Raji (cell line): Measurements from ENCODE around the gene CRCP.

Source experiments
- POLR2A ChIP-seq: IDR thresholded peaks from 2 replicates; pipeline ENCODE4 v1.6.1; 2011; ENCODE audit warnings: low read depth, low read length, control low read depth; ENCODE audit not compliant: insufficient read depth

Gene CRCP

DNA sequence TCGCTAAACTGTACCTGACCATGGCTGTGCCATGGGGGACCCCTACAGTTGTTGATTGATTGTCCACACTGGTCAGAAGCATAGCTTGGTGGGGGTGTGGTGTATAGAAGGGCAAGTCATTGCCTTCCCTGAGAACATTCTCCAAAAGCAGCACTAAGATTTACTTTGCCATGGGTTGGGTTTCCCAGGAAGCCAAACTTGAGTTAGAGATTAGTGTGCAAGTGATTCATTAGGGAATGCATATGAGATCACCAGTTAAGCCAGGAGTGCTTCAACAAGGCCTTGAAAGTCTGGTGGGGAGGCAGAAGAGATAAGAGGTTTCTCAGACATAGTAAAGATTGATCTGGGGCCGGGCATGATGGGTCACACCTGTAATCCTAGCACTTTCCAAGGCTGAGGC is 69.1 kb downstream of the CRCP start:
- TF ChIP-seq POLR2A, result no peak

GRCh38 chr7:66185680-66186187 is 71.1 kb downstream of the CRCP start:
- TF ChIP-seq POLR2A, result no peak

DNA sequence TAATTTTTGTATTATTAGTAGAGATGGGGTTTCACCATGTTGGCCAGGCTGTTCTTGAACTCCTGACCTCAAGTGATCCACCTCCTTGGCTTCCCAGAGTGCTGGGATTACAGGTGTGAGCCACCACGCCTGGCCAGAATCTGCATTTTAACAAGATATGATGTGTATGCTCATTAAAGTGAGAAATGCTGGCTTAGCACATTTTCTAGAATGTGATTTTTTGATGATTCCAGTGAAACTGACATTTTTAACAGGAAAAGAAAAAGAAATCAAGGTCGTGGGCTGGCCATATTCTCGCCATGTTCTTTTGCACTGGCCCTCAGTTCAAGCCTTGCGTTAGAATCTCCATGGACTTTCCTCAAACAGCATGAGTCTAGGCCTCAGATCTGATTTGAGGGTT is 72.3 kb downstream of the CRCP start:
- no peak for TF ChIP-seq POLR2A

DNA sequence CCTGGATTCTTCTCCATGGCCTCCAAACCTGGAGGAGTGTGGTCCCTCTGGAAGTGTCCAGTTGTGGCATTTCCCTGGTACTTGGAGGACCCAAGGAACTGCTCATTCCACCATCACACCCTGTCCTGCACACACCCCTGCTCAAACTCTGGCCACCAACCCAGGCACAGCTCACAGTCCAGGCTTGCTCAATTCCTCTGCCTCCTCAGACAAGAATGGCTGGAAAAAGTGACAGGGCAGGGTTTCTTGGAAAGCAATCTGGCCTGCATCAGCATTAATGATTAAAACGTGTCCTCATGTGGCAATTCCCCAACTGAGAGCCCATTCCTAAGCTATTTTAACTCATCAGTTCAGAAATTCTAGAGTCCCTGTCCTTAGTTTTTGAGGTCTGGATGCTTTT is 73.3 kb downstream of the CRCP start:
- TF ChIP-seq POLR2A, result no peak

- no peak for TF ChIP-seq POLR2A
Observed at GRCh38 chr7:66188645-66189044, 74.0 kb downstream of the CRCP start.

GRCh38 chr7:66189695-66190503 is 75.3 kb downstream of the CRCP start:
- TF ChIP-seq POLR2A, result no peak

- TF ChIP-seq POLR2A, result no peak
Observed at GRCh38 chr7:66190504-66190857, 75.8 kb downstream of the CRCP start.

- no peak for TF ChIP-seq POLR2A
Observed at GRCh38 chr7:66193146-66193725, 78.6 kb downstream of the CRCP start.

GRCh38 chr7:66198469-66198868 is 83.8 kb downstream of the CRCP start:
- TF ChIP-seq POLR2A, result no peak

GRCh38 chr7:66198956-66199355 is 84.3 kb downstream of the CRCP start:
- no peak for TF ChIP-seq POLR2A

DNA sequence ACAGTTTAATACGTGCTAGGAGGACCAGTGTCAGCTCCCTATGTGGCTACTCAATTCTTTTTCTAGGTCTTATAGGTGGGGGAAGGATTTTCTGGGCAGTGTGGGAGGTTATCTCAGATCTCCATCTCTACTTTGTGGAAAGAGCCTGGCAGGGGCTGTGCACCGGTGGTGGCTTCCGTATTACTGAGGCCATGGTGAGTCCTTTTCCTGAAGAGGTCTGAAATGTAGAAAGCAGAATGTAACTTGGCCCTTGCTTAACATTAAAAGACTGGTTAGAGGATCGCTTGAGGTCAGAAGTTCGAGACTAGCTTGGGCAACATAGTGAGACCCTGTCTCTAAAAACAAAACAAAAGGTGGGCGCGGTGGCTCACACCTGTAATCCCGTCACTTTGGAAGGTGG is 87.8 kb downstream of the CRCP start:
- TF ChIP-seq POLR2A, result no peak
